GM19467 (cell line): Measurements from ENCODE around the gene UBE2J2.
A peak's percentile ranks its signal among the peaks of the same experiment; 100 is the strongest.

Experiments
- ATAC-seq: cut with Tn5 transposase; IDR thresholded peaks from one replicate; pipeline ENCODE4 v1.9.1; 2021; ENCODE audit warnings: mild to moderate bottlenecking, moderate library complexity; ENCODE audit not compliant: unreplicated experiment

UBE2J2 gene

DNA sequence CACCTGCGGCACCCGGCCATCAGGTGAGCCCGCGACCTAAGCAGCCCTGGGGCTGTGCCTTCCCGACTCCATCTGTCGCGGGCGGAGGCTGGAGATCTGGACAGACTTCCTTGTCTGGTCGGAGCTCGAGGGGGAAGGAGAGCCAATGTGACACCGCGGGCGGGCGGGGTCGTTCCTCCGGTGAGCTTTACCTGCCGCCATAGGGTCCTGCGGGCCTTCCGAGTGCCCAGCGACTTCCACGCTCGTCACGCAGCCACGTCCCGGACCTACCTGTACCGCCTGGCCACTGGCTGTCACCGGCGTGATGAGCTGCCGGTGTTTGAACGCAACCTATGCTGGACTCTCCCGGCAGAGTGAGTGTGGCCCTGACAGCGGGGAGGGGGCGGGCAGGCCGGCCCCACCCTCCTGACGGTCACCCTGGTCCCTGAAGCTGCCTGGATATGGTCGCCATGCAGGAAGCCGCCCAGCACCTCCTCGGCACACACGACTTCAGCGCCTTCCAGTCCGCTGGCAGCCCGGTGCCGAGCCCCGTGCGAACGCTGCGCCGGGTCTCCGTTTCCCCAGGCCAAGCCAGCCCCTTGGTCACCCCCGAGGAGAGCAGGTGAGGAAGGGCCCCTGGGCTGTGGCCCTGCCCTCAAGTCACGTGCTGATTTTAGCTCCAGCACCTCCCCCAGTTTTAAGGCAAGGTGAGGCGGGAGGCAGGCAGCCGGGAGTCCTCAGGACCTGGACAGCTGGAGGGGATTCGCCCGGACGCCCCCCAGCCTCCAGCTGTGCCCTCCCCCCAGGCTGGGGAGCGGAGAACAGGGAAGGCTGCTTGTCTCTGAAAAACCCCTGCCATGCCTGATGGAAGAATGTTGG, 35.8 kb upstream of the UBE2J2 start:
- ATAC-seq, result no peak

DNA sequence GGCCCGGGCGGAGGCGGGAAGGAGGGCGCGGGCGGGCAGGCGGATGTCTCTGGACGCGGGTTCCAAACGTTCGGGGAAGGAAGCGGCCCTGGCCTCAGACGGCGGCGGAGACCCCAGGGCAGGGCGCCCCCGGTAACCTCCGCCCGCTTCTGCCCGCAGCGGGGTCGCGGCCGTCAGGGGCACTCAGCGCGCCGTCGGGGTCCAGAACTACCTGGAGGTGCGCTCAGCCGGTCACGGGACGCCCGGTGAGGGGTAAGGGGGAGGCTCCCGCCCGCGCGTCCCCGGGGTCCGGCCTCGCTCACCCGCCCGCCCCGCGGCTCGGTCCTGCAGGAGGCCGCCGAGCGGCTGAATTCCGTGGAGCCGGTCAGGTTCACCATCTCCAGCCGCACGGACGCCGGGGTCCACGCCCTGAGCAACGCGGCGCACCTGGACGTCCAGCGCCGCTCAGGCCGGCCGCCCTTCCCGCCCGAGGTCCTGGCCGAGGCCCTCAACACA, 35.1 kb upstream of the UBE2J2 start:
- peak; percentile 0 for ATAC-seq

- ATAC-seq, result peak; percentile 53
These were observed 34.5 kb upstream of the UBE2J2 start, which contains the start of the genes ACAP3 and PUSL1 for GRCh38 chr1:1307923-1308755. Gene ACAP3, minus strand, starts transcription at chr1:1307930. Its CDS starts 115 bp downstream, at chr1:1307815. Gene PUSL1, plus strand, starts transcription at chr1:1308597. Its CDS starts 47 bp downstream, at chr1:1308644.

DNA sequence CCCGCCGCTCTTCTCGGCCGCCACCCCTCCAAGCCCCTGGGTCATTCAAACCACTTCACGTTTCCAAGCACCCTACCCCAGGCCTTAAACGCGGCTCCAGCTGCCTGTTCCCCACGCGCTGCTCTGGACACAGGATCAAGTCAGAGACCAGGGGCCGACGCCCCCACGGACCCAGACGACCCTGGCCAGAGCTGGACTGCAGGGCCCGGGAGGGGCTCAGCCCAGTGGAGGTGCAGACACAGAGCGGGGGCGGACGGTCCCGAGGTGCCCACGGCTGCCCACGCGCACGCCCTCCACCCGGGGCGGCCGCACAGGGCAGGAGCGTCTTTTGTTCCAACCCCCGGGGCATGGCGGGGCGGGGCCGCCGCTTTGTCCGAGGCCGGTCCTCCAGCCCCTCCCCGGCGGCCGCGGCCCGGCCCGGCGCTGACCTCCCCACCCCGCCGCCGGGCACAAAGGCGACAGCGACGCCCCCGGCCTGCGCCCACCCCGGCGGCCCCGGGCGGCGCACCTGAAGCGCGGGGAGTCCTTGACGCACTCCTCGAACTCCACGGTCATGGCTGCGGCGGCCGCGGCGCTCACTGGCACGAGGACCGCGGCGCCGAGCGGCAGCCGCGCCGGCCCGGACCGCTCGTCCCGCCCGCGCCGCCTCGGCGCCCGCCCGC, 33.7 kb upstream of the UBE2J2 start:
- peak; percentile 2 for ATAC-seq

- ATAC-seq, result no peak
These were observed 33.1 kb upstream of the UBE2J2 start for GRCh38 chr1:1306661-1307260.

DNA sequence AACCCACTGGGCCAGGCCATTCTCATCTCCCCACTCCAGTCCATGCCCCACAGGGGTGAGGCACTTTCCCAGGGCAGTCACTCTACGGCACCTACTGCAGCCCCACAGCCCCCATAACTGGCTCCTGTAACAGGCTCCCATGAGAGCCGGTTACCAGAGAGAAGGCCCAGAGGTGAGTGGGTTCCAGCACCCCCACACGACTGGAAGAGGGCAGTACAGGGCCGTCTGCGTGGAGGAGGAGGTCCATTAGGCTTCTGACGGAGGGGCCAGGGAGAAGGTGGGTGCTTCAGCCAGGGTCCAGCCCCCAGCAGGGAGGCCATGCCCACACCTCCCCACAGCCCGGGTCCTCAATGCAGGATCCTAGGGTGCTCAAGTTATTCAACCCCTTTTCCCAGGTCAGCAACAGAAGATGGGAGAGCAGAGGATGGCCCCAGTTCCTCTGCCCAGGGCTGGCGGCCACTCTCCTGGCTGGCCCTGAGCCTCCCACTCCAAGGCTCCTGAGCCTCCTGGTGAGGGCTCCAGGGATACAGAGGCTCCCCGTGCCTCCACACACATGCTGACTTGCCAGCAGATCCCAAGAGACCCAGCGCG, 32.5 kb upstream of the UBE2J2 start:
- no peak for ATAC-seq

DNA sequence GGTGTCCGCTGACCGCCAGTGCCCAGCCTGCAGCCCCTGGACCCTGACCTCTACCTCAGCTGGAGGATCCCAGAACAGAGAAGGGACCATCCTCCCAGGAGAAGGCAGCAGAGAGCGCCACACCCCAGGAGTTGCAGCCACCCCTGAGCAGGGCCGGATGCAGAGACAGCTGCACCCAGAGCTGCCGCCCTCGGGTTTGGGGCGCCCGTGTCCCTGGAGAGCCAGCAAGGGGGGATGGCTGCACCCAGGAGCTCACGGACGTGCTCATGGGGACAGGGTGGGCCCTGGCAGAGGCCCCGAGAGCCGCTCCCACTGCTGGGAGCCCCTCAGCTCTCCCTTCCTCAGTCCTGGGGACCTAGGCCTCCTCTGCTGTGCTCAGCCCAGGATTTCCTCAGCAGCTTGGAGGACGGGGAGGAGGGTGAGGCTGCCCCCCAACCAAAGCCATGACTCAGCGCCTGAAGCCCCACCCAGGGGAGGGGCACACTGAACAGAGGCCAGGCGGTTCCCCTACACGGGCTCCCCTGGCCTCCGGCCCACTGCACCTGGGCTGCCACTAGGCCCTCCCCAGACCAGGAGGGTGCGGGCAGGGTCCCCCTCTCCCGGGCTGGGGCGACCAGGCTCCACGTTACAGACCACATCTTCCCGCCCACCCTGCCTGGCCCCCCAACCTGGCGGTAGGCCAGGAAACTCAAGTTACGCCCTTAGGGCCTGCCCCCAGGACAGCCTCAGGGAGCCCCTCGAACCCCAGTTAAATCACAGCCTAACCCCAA, 31.8 kb upstream of the UBE2J2 start:
- no peak for ATAC-seq

- no peak for ATAC-seq
These were observed 31.0 kb upstream of the UBE2J2 start for GRCh38 chr1:1304331-1305299.

GRCh38 chr1:1303736-1304135, 30.1 kb upstream of the UBE2J2 start:
- no peak for ATAC-seq

- no peak for ATAC-seq
These were observed 29.4 kb upstream of the UBE2J2 start for GRCh38 chr1:1302951-1303509.

DNA sequence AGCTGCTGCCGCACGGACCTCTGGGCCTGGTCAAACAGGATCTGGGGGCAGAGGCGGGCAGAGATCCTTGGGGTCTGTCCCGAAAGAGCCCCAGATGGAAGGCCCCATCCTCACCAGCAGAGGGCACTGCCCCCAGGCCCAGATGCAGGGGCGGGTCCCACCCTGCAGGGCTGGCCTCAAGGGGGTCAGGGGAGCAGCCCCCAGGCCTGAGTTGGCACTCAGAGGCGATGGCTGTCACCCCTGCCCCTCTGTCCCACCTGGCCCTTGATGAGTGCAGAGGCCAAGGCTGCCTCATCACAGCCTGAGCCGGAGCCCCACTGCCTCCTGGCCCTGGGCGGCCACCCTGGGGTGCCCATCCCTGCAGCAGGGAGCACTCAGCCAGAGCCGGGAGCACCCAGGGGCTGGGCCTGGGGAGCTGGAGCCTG, 28.4 kb upstream of the UBE2J2 start:
- ATAC-seq, result no peak

DNA sequence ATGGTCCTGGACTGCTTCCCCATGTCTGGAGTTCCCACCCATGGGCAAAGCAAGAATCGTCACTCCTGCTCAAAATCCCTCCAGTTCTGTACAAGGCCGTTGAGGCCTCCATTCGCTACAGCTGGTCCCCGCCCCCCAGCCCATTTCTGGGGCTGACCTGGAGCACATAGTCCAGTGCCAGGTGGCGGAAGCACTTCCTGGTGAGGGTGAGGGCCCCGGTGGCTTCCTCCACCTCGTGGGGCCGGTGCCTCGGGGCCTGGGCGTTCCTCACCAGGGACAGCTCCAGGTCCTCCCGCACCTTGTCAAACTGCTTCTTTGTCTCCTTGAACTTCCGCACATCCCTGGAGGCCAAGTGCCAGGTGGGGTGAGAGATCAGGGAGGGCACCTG, 26.7 kb upstream of the UBE2J2 start:
- no peak for ATAC-seq

DNA sequence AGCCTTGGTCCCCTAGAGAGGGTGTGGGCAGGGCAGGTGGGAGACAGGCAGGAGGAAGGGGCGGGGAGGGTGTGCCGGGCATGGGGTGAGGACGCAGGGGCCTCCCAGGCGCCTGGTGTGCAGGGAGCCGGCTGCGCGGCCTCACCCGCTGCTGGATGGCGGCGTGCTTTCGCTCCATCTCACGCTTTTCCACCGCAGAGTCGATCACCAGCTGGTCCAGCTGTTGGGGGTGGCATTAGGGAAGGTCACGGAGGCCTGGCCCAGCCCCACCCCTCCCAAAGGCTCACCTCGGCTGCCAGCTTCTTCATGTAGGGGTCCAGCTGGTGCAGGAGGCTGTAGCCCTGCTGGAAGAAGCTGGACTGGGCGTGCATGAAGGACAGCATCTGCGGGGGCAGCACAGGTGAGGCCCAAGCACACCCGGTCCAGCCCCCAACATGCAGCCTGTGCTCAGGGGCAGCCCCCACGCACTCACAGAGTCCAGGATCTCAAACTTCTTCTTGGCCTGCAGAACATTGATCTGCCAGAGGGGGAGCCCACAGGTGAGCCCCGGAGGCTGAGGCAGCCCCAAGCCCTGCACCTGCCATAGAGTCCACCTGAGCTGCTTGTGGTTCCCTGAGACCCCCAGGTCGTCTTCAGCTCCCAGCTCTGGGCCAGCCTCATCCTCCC, 26.2 kb upstream of the UBE2J2 start:
- no peak for ATAC-seq

- ATAC-seq, result no peak
These were observed 25.4 kb upstream of the UBE2J2 start for GRCh38 chr1:1298861-1299685.

GRCh38 chr1:1297802-1298424, 24.3 kb upstream of the UBE2J2 start:
- no peak for ATAC-seq
